ENCODE data around the gene PIK3CB.
"Not testable (repeated sequence)": the region's sequence is repeated elsewhere in the genome, so short reads cannot be mapped to it uniquely, and the experiment has no call there.

Gene PIK3CB

GRCh38 chr3:138684396-138684795 lies 150.3 kb downstream of the PIK3CB start:
- Histone ChIP-seq H3K27me3 (ENCODE audit: control insufficient read depth, insufficient read depth, low read length) (no peaks in the 10 kb centered on the region), H3K36me3 (ENCODE audit: control insufficient read depth, insufficient read depth, low read length) (no peaks in the 10 kb centered on the region), H3K27ac (ENCODE audit: low read length) (no peak overlapping the region), H3K4me1 (ENCODE audit: control insufficient read depth, insufficient read depth, low read length) (no peaks in the 10 kb centered on the region), H3K9me3 (ENCODE audit: control insufficient read depth, insufficient read depth, low read length) (no peaks in the 10 kb centered on the region), H3K4me3 (ENCODE audit: low read length) (no peak overlapping the region)
- WGBS (ENCODE audit: insufficient coverage, insufficient read length), result no CpG with 5 or more reads among the region's 4 CpGs
- DNase-seq (ENCODE audit: low read depth, low spot score), result no peak

- Histone ChIP-seq H3K9me3 (ENCODE audit: control insufficient read depth, insufficient read depth, low read length) (no peaks in the 10 kb centered on the region), H3K36me3 (ENCODE audit: control insufficient read depth, insufficient read depth, low read length) (no peaks in the 10 kb centered on the region), H3K27me3 (ENCODE audit: control insufficient read depth, insufficient read depth, low read length) (no peaks in the 10 kb centered on the region), H3K4me1 (ENCODE audit: control insufficient read depth, insufficient read depth, low read length) (no peaks in the 10 kb centered on the region), H3K27ac (ENCODE audit: low read length) (no peak overlapping the region), H3K4me3 (ENCODE audit: low read length) (no peak overlapping the region)
- DNase-seq (ENCODE audit: low read depth, low spot score), result no peak
These were observed 152.1 kb downstream of the PIK3CB start for GRCh38 chr3:138682648-138683047.

GRCh38 chr3:138681463-138682220 lies 153.1 kb downstream of the PIK3CB start:
- WGBS (ENCODE audit: insufficient coverage, insufficient read length), result no CpG with 5 or more reads among the region's 5 CpGs
- no peak for DNase-seq (ENCODE audit: low read depth, low spot score)
- no peak overlapping the region for H3K27ac ChIP-seq (ENCODE audit: low read length)
- no peaks in the 10 kb centered on the region for H3K4me1 ChIP-seq (ENCODE audit: control insufficient read depth, insufficient read depth, low read length)
- H3K9me3 ChIP-seq (ENCODE audit: control insufficient read depth, insufficient read depth, low read length), result no peaks in the 10 kb centered on the region
- no peaks in the 10 kb centered on the region for H3K27me3 ChIP-seq (ENCODE audit: control insufficient read depth, insufficient read depth, low read length)
- no peaks in the 10 kb centered on the region for H3K36me3 ChIP-seq (ENCODE audit: control insufficient read depth, insufficient read depth, low read length)
- no peak overlapping the region for H3K4me3 ChIP-seq (ENCODE audit: low read length)

GRCh38 chr3:138680974-138681373 lies 153.8 kb downstream of the PIK3CB start:
- H3K27me3 ChIP-seq (ENCODE audit: control insufficient read depth, insufficient read depth, low read length); H3K9me3 ChIP-seq (ENCODE audit: control insufficient read depth, insufficient read depth, low read length); H3K4me1 ChIP-seq (ENCODE audit: control insufficient read depth, insufficient read depth, low read length); H3K36me3 ChIP-seq (ENCODE audit: control insufficient read depth, insufficient read depth, low read length); DNase-seq (ENCODE audit: low read depth, low spot score); H3K27ac ChIP-seq (ENCODE audit: low read length); H3K4me3 ChIP-seq (ENCODE audit: low read length): not testable (repeated sequence)
- WGBS (ENCODE audit: insufficient coverage, insufficient read length), result no CpG with 5 or more reads among the region's 6 CpGs

- Histone ChIP-seq H3K4me3 (ENCODE audit: low read length) (no peak overlapping the region), H3K4me1 (ENCODE audit: control insufficient read depth, insufficient read depth, low read length) (no peaks in the 10 kb centered on the region), H3K36me3 (ENCODE audit: control insufficient read depth, insufficient read depth, low read length) (no peaks in the 10 kb centered on the region), H3K27me3 (ENCODE audit: control insufficient read depth, insufficient read depth, low read length) (no peaks in the 10 kb centered on the region), H3K27ac (ENCODE audit: low read length) (no peak overlapping the region), H3K9me3 (ENCODE audit: control insufficient read depth, insufficient read depth, low read length) (no peaks in the 10 kb centered on the region)
- WGBS (ENCODE audit: insufficient coverage, insufficient read length), result no CpG with 5 or more reads among the region's 5 CpGs
- no peak for DNase-seq (ENCODE audit: low read depth, low spot score)
These were observed 155.8 kb downstream of the PIK3CB start for GRCh38 chr3:138678874-138679392.

- H3K27ac ChIP-seq (ENCODE audit: low read length), result no peak overlapping the region
These were observed 156.6 kb downstream of the PIK3CB start for GRCh38 chr3:138678086-138678485.

GRCh38 chr3:138675393-138675792 lies 159.3 kb downstream of the PIK3CB start:
- no peak for DNase-seq (ENCODE audit: low read depth, low spot score)
- WGBS (ENCODE audit: insufficient coverage, insufficient read length), result no CpG with 5 or more reads among the region's 1 CpG
- no peaks in the 10 kb centered on the region for H3K4me1 ChIP-seq (ENCODE audit: control insufficient read depth, insufficient read depth, low read length)
- no peak overlapping the region for H3K27ac ChIP-seq (ENCODE audit: low read length)
- H3K4me3 ChIP-seq (ENCODE audit: low read length), result no peak overlapping the region
- no peaks in the 10 kb centered on the region for H3K27me3 ChIP-seq (ENCODE audit: control insufficient read depth, insufficient read depth, low read length)
- no peaks in the 10 kb centered on the region for H3K9me3 ChIP-seq (ENCODE audit: control insufficient read depth, insufficient read depth, low read length)
- H3K36me3 ChIP-seq (ENCODE audit: control insufficient read depth, insufficient read depth, low read length), result no peaks in the 10 kb centered on the region

More at GRCh38 chr3:138678086-138678485, 156.6 kb downstream of the PIK3CB start:
- no peak for DNase-seq (ENCODE audit: low read depth, low spot score)
- Histone ChIP-seq H3K4me3 (ENCODE audit: low read length) (no peak overlapping the region), H3K27me3 (ENCODE audit: control insufficient read depth, insufficient read depth, low read length) (no peaks in the 10 kb centered on the region), H3K4me1 (ENCODE audit: control insufficient read depth, insufficient read depth, low read length) (no peaks in the 10 kb centered on the region), H3K9me3 (ENCODE audit: control insufficient read depth, insufficient read depth, low read length) (no peaks in the 10 kb centered on the region), H3K36me3 (ENCODE audit: control insufficient read depth, insufficient read depth, low read length) (no peaks in the 10 kb centered on the region)
- no CpG with 5 or more reads among the region's 1 CpG for WGBS (ENCODE audit: insufficient coverage, insufficient read length)

GRCh38 chr3:138673641-138674530 lies 160.8 kb downstream of the PIK3CB start:
- no peak for DNase-seq (ENCODE audit: low read depth, low spot score)
- Histone ChIP-seq H3K9me3 (ENCODE audit: control insufficient read depth, insufficient read depth, low read length) (no peaks in the 10 kb centered on the region), H3K36me3 (ENCODE audit: control insufficient read depth, insufficient read depth, low read length) (no peaks in the 10 kb centered on the region), H3K4me3 (ENCODE audit: low read length) (no peak overlapping the region), H3K4me1 (ENCODE audit: control insufficient read depth, insufficient read depth, low read length) (no peaks in the 10 kb centered on the region), H3K27ac (ENCODE audit: low read length) (no peak overlapping the region), H3K27me3 (ENCODE audit: control insufficient read depth, insufficient read depth, low read length) (no peaks in the 10 kb centered on the region)
- no CpG with 5 or more reads among the region's 4 CpGs for WGBS (ENCODE audit: insufficient coverage, insufficient read length)

GRCh38 chr3:138670407-138670806 lies 164.3 kb downstream of the PIK3CB start:
- no peaks in the 10 kb centered on the region for H3K27me3 ChIP-seq (ENCODE audit: control insufficient read depth, insufficient read depth, low read length)
- no peaks in the 10 kb centered on the region for H3K36me3 ChIP-seq (ENCODE audit: control insufficient read depth, insufficient read depth, low read length)
- H3K4me1 ChIP-seq (ENCODE audit: control insufficient read depth, insufficient read depth, low read length), result no peaks in the 10 kb centered on the region
- no peaks in the 10 kb centered on the region for H3K9me3 ChIP-seq (ENCODE audit: control insufficient read depth, insufficient read depth, low read length)
- H3K27ac ChIP-seq (ENCODE audit: low read length), result no peak overlapping the region
- DNase-seq (ENCODE audit: low read depth, low spot score), result no peak
- H3K4me3 ChIP-seq (ENCODE audit: low read length), result no peak overlapping the region

GRCh38 chr3:138668107-138668506 lies 166.6 kb downstream of the PIK3CB start:
- no CpG with 5 or more reads among the region's 1 CpG for WGBS (ENCODE audit: insufficient coverage, insufficient read length)
- no peak for DNase-seq (ENCODE audit: low read depth, low spot score)
- Histone ChIP-seq H3K4me1 (ENCODE audit: control insufficient read depth, insufficient read depth, low read length) (no peaks in the 10 kb centered on the region), H3K27ac (ENCODE audit: low read length) (no peak overlapping the region), H3K4me3 (ENCODE audit: low read length) (no peak overlapping the region), H3K27me3 (ENCODE audit: control insufficient read depth, insufficient read depth, low read length) (no peaks in the 10 kb centered on the region), H3K9me3 (ENCODE audit: control insufficient read depth, insufficient read depth, low read length) (no peaks in the 10 kb centered on the region), H3K36me3 (ENCODE audit: control insufficient read depth, insufficient read depth, low read length) (peaks cover 5% of the 10 kb centered on the region; the same call in 1 of the 2 replicates)
